Stimulated activated naive CD8-positive, alpha-beta T cell treated with anti-CD3 and anti-CD28 coated beads, Interleukin-15, Interleukin-2, amounts not matched to agents 100 ng/mL and 50 ng/mL, for 24 hours (primary cell): ENCODE measurements around the gene SCGB2B2.

Experiments
- H3K27ac Mint-ChIP-seq: one replicate; pipeline ENCODE4 v1.8.0; 2021; ENCODE audit warnings: mild to moderate bottlenecking, mixed read lengths
- H3K27me3 Mint-ChIP-seq: one replicate; pipeline ENCODE4 v1.8.0; 2021; ENCODE audit warnings: mixed read lengths
- H3K36me3 Mint-ChIP-seq: one replicate; pipeline ENCODE4 v1.8.0; 2021; ENCODE audit warnings: low read depth, mixed read lengths
- H3K4me1 Mint-ChIP-seq: one replicate; pipeline ENCODE4 v1.8.0; 2021; ENCODE audit warnings: low read depth, mixed read lengths
- H3K4me3 Mint-ChIP-seq: one replicate; pipeline ENCODE4 v1.8.0; 2021; ENCODE audit warnings: mild to moderate bottlenecking, mixed read lengths
- H3K9me3 Mint-ChIP-seq: one replicate; pipeline ENCODE4 v1.8.0; 2021; ENCODE audit warnings: mixed read lengths

Gene SCGB2B2

GRCh38 chr19:34664168-34664567, 12.8 kb downstream of the SCGB2B2 start:
- peaks cover 6% of the 10 kb centered on the region for H3K9me3 Mint-ChIP-seq
- no peaks in the 10 kb centered on the region for H3K36me3 Mint-ChIP-seq
- no peak overlapping the region for H3K27ac Mint-ChIP-seq
- no peak overlapping the region for H3K4me3 Mint-ChIP-seq
- H3K4me1 Mint-ChIP-seq: peaks cover 15% of the 10 kb centered on the region
- no peaks in the 10 kb centered on the region for H3K27me3 Mint-ChIP-seq

GRCh38 chr19:34662919-34663318, 14.0 kb downstream of the SCGB2B2 start:
- Mint-ChIP-seq H3K36me3 (no peaks in the 10 kb centered on the region), H3K9me3 (peaks cover 9% of the 10 kb centered on the region), H3K27ac (no peak overlapping the region), H3K4me3 (no peak overlapping the region), H3K4me1 (peaks cover 15% of the 10 kb centered on the region), H3K27me3 (peaks cover 6% of the 10 kb centered on the region)

DNA sequence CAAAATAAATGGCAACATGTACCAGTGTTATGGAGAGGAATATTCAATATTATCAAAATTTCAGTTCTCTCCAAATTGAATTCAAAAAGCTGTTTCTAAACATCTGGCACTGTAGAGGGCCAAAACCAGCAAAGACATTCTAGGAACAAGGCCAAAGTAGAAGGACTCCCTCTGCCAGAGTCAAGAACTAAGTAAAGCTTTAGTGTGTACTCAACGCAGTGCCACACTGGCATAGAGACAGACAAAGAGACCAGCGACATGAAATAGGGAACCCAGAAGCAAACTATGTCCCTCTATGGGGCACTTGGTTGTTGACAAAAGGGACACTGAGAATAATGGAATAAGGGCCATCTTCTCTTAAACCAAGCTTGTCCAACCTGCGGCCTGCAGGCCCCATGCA, 15.6 kb downstream of the SCGB2B2 start:
- Mint-ChIP-seq H3K36me3 (peaks cover 3% of the 10 kb centered on the region), H3K4me1 (peaks cover 11% of the 10 kb centered on the region), H3K27ac (no peak overlapping the region), H3K4me3 (no peak overlapping the region), H3K9me3 (peaks cover 12% of the 10 kb centered on the region), H3K27me3 (peaks cover 11% of the 10 kb centered on the region)

DNA sequence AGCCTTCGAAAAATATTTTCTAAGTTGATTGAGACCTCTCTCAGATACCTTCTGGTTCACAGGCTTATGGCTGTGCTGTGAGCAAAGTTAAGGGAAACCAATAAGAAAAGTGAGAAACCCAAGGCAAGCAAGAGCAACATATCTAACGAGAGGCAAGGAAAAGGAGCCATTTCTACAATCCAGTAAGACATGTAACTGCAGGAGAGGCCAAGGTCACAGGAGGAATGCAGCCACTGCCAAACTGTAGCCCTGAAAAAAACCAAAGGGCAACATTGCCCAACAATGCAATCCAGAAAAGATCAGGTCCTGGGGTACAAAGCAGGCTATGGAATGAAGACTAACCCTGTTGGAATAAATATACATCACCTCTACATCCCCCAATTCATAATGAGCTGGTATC, 21.3 kb downstream of the SCGB2B2 start:
- Mint-ChIP-seq H3K9me3 (peaks cover 24% of the 10 kb centered on the region), H3K4me1 (no peaks in the 10 kb centered on the region), H3K27ac (no peak overlapping the region), H3K27me3 (peaks cover 19% of the 10 kb centered on the region), H3K4me3 (no peak overlapping the region), H3K36me3 (peaks cover 17% of the 10 kb centered on the region)

DNA sequence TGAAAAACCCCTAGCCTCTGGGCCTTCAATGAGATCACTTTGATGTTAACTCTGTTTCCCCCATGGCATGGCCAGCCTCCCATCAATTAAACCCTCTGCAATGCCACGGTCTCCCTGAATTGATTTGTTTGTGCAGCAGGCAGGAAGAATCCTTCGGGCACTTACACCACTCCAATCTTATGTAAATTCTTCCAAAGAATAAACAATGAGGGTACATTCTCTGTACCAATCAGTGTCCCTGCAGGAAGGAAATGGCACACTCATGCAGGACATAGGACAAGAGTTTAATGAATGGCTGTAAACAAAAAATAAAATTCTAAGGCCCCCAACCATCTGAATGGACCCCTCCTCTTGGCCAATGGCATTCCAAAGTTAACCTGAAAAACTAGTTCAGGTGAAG, 22.2 kb downstream of the SCGB2B2 start:
- Mint-ChIP-seq H3K9me3 (peaks cover 24% of the 10 kb centered on the region), H3K27me3 (peaks cover 21% of the 10 kb centered on the region), H3K36me3 (peaks cover 17% of the 10 kb centered on the region), H3K27ac (no peak overlapping the region), H3K4me1 (no peaks in the 10 kb centered on the region), H3K4me3 (no peak overlapping the region)

GRCh38 chr19:34651747-34652146, 25.2 kb downstream of the SCGB2B2 start:
- H3K36me3 Mint-ChIP-seq: peaks cover 13% of the 10 kb centered on the region

GRCh38 chr19:34649886-34650543, 26.9 kb downstream of the SCGB2B2 start:
- Mint-ChIP-seq H3K36me3 (peaks cover 4% of the 10 kb centered on the region), H3K27ac (no peak overlapping the region), H3K9me3 (peaks cover 10% of the 10 kb centered on the region), H3K4me3 (no peak overlapping the region), H3K4me1 (no peaks in the 10 kb centered on the region), H3K27me3 (peaks cover 13% of the 10 kb centered on the region)

More at GRCh38 chr19:34651747-34652146, 25.2 kb downstream of the SCGB2B2 start:
- H3K9me3 Mint-ChIP-seq: peaks cover 18% of the 10 kb centered on the region
- H3K4me3 Mint-ChIP-seq: no peak overlapping the region
- H3K27ac Mint-ChIP-seq: no peak overlapping the region
- peaks cover 13% of the 10 kb centered on the region for H3K27me3 Mint-ChIP-seq
- H3K4me1 Mint-ChIP-seq: no peaks in the 10 kb centered on the region

- no peak overlapping the region for H3K4me3 Mint-ChIP-seq
- H3K9me3 Mint-ChIP-seq: no peaks in the 10 kb centered on the region
- H3K27me3 Mint-ChIP-seq: peaks cover 4% of the 10 kb centered on the region
- no peaks in the 10 kb centered on the region for H3K36me3 Mint-ChIP-seq
- H3K27ac Mint-ChIP-seq: no peak overlapping the region
- no peaks in the 10 kb centered on the region for H3K4me1 Mint-ChIP-seq
These were observed 31.4 kb downstream of the SCGB2B2 start for GRCh38 chr19:34645551-34645950.

GRCh38 chr19:34644991-34645461, 31.9 kb downstream of the SCGB2B2 start:
- Mint-ChIP-seq H3K4me1 (no peaks in the 10 kb centered on the region), H3K4me3 (no peak overlapping the region)

DNA sequence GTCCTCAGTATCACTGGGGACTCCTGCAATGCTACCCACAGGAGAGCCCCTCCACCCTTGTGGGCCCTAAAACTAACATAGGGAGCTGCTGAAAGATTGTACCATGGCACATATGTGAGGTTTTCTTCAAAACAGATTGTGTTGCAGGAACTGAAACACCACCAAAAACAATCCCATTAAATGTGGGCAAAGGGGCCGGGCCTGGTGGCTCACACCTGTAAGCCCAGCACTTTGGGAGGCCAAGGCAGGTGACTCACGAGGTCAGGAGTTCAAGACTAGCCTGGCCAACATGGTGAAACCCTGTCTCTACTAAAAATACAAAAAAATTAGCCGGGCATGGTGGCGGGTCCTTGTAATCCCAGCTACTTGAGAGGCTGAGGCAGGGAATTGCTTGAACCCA, 34.7 kb downstream of the SCGB2B2 start:
- H3K9me3 Mint-ChIP-seq: no peaks in the 10 kb centered on the region
- no peaks in the 10 kb centered on the region for H3K27me3 Mint-ChIP-seq
- no peaks in the 10 kb centered on the region for H3K4me1 Mint-ChIP-seq
- no peak overlapping the region for H3K27ac Mint-ChIP-seq
- H3K36me3 Mint-ChIP-seq: no peaks in the 10 kb centered on the region
- H3K4me3 Mint-ChIP-seq: no peak overlapping the region

More at GRCh38 chr19:34644991-34645461, 31.9 kb downstream of the SCGB2B2 start:
- Mint-ChIP-seq H3K27ac (no peak overlapping the region), H3K36me3 (no peaks in the 10 kb centered on the region), H3K27me3 (peaks cover 2% of the 10 kb centered on the region), H3K9me3 (no peaks in the 10 kb centered on the region)

- Mint-ChIP-seq H3K4me3 (no peak overlapping the region), H3K4me1 (no peaks in the 10 kb centered on the region), H3K36me3 (peaks cover 8% of the 10 kb centered on the region), H3K27me3 (no peaks in the 10 kb centered on the region), H3K9me3 (peaks cover 11% of the 10 kb centered on the region), H3K27ac (no peak overlapping the region)
These were observed 37.4 kb downstream of the SCGB2B2 start for GRCh38 chr19:34639491-34640085.

GRCh38 chr19:34633802-34634201, 43.2 kb downstream of the SCGB2B2 start:
- no peak overlapping the region for H3K27ac Mint-ChIP-seq
- H3K27me3 Mint-ChIP-seq: no peaks in the 10 kb centered on the region
- H3K36me3 Mint-ChIP-seq: peaks cover 16% of the 10 kb centered on the region
- H3K4me3 Mint-ChIP-seq: no peak overlapping the region
- H3K4me1 Mint-ChIP-seq: no peaks in the 10 kb centered on the region
- peaks cover 24% of the 10 kb centered on the region for H3K9me3 Mint-ChIP-seq
